A549 (cell line): Measurements from ENCODE around the gene DLGAP1.

Source experiments
- CTCF ChIP-seq: fragments of >200 bp; sonication (Bioruptor Twin); formaldehyde crosslinking; IDR thresholded peaks from 3 replicates; pipeline ENCODE4 v1.5.1; 2016
- EP300 ChIP-seq, 2 experiments: fragments of >200 bp; sonication (Bioruptor Twin); formaldehyde crosslinking; IDR thresholded peaks; 2 replicates in 1 of 2; 3 replicates in 1 of 2; pipeline ENCODE4 v1.6.1; 2016 to 2017
- ESRRA ChIP-seq: fragments of 150-350 bp; IDR thresholded peaks from 2 replicates; pipeline ENCODE4 v1.6.1; 2014; ENCODE audit warnings: mild to moderate bottlenecking, low read length, borderline replicate concordance
- MAFK ChIP-seq: fragments of 450-650 bp; IDR thresholded peaks from 2 replicates; pipeline ENCODE4 v1.6.1; 2014; ENCODE audit not compliant: partially characterized antibody
- MYC ChIP-seq: IDR thresholded peaks from 2 replicates; pipeline ENCODE4 v1.6.1; 2012; ENCODE audit warnings: mild to moderate bottlenecking, inconsistent platforms, low read length, improper control_type of control experiment, borderline replicate concordance
- SMC3 ChIP-seq: fragments of >200 bp; sonication (Bioruptor Twin); formaldehyde crosslinking; IDR thresholded peaks from 3 replicates; pipeline ENCODE4 v1.6.1; 2018; ENCODE audit warnings: inconsistent platforms

GRCh38 chr18:3759099-3759498 is 696.0 kb downstream of the DLGAP1 start:
- TF ChIP-seq CTCF (no peak), EP300 (IDR thresholded peaks at IDR 0.05) (no peak), SMC3 (no peak), MYC (no peak), MAFK (no peak), ESRRA (no peak)
